KBM-7 (cell line): ENCODE measurements around the gene TMEM26.

Experiments used
- DNase-seq: peaks from one replicate; pipeline ENCODE4 v3.0.0-alpha.2; 2015
- in situ Hi-C: fragments of 300-500 bp; cut with MboI; formaldehyde crosslinking; loops from 2 replicates; pipeline ENCODE4 v1.14.3; 2020; ENCODE audit warnings: low sequenced_read_pairs, low pct_unique_long_range_greater_than_20kb, mixed read lengths

TMEM26 gene

GRCh38 chr10:61463035-61463909 lies 10.1 kb upstream of the TMEM26 start:
- in situ Hi-C loops = no loop called here
- DNase-seq = no peak

GRCh38 chr10:61460835-61461234 lies 7.7 kb upstream of the TMEM26 start:
- no peak for DNase-seq
- in situ Hi-C loops = no loop called here

- in situ Hi-C loops = no loop called here
- no peak for DNase-seq
Measured at GRCh38 chr10:61458031-61458430, 4.8 kb upstream of the TMEM26 start.

- in situ Hi-C loops = no loop called here
- no peak for DNase-seq
Measured at GRCh38 chr10:61456095-61456789, 3.1 kb upstream of the TMEM26 start.

GRCh38 chr10:61455656-61456055 lies 2.5 kb upstream of the TMEM26 start:
- DNase-seq = no peak
- in situ Hi-C loops = no loop called here

- no peak for DNase-seq
- in situ Hi-C loops = no loop called here
Measured at GRCh38 chr10:61454541-61454940, 1.4 kb upstream of the TMEM26 start.

- DNase-seq = no peak
- in situ Hi-C loops = no loop called here
Measured at GRCh38 chr10:61452151-61452651, 980 bp downstream of the TMEM26 start.

- in situ Hi-C loops = no loop called here
- no peak for DNase-seq
Measured at GRCh38 chr10:61451357-61451756, 1.8 kb downstream of the TMEM26 start.

GRCh38 chr10:61448841-61449600 lies 4.2 kb downstream of the TMEM26 start:
- no peak for DNase-seq
- in situ Hi-C loops = no loop called here

- no peak for DNase-seq
- in situ Hi-C loops = no loop called here
Measured at GRCh38 chr10:61448091-61448490, 5.1 kb downstream of the TMEM26 start.

- in situ Hi-C loops = no loop called here
- DNase-seq = peak; percentile 4
Measured at GRCh38 chr10:61439058-61439609, 14.0 kb downstream of the TMEM26 start.

GRCh38 chr10:61438141-61438988 lies 14.8 kb downstream of the TMEM26 start:
- DNase-seq = peak; percentile 39

GRCh38 chr10:61423178-61423577 lies 30.0 kb downstream of the TMEM26 start:
- in situ Hi-C loops = no loop called here
- DNase-seq = no peak

More at GRCh38 chr10:61438141-61438988, 14.8 kb downstream of the TMEM26 start:
- in situ Hi-C loops = no loop called here

- DNase-seq = no peak
- in situ Hi-C loops = no loop called here
Measured at GRCh38 chr10:61417661-61418060, 35.5 kb downstream of the TMEM26 start.

GRCh38 chr10:61415824-61416223 lies 37.4 kb downstream of the TMEM26 start:
- DNase-seq = no peak

GRCh38 chr10:61411706-61412105 lies 41.5 kb downstream of the TMEM26 start:
- DNase-seq = no peak
- in situ Hi-C loops = no loop called here

More at GRCh38 chr10:61415824-61416223, 37.4 kb downstream of the TMEM26 start:
- in situ Hi-C loops = no loop called here

- in situ Hi-C loops = no loop called here
- no peak for DNase-seq
Measured at GRCh38 chr10:61410353-61411070, 42.7 kb downstream of the TMEM26 start.

- in situ Hi-C loops = no loop called here
Measured at GRCh38 chr10:61409157-61409556, 44.0 kb downstream of the TMEM26 start.

More at GRCh38 chr10:61409157-61409556, 44.0 kb downstream of the TMEM26 start:
- DNase-seq = no peak
